Prostate gland (tissue), 2 donors: ENCODE data around the gene RNF175.

ENCODE experiments used
- CTCF ChIP-seq, 4 experiments: fragments of 200-600 bp in 2 of 4; fragments of 450-650 bp in 2 of 4; sonication (generic) in 2 of 4; IDR thresholded peaks; 1 replicate in 3 of 4; 2 replicates in 1 of 4; pipeline ENCODE4 v1.5.1; 2016 to 2019; ENCODE audit warnings: antibody characterized with exemption in 4 of 4, mild to moderate bottlenecking in 2 of 4, moderate library complexity in 2 of 4
- POLR2A ChIP-seq: fragments of 450-650 bp; IDR thresholded peaks from one replicate; pipeline ENCODE4 v1.6.1; 2016; ENCODE audit warnings: antibody characterized with exemption, mild to moderate bottlenecking
- POLR2AphosphoS5 ChIP-seq: sonication (generic); formaldehyde crosslinking; IDR thresholded peaks from one replicate; pipeline ENCODE4 v1.6.1; 2017; ENCODE audit warnings: antibody characterized with exemption

- no peak for TF ChIP-seq POLR2AphosphoS5
- no peak for TF ChIP-seq CTCF (IDR thresholded peaks at IDR 0.05)
- TF ChIP-seq POLR2A: no peak
Observed at GRCh38 chr4:153722036-153722435, 37.8 kb downstream of the RNF175 start.
